ENCODE data around the gene MYL12A. TPM values are rescaled to one million over a fixed set of nuclear protein-coding genes. Genes with fewer than 3 reads are reported as not detected.
A peak's percentile ranks its signal among the peaks of the same experiment; 100 is the strongest.

Gene MYL12A
- total and polyA plus RNA-seq, 2 of the 13 experiments (the other 11 are each of a cell fraction or from before 2014, with no cell fraction given): 261 to 277 TPM

- TF ChIP-seq, protein P1, sequence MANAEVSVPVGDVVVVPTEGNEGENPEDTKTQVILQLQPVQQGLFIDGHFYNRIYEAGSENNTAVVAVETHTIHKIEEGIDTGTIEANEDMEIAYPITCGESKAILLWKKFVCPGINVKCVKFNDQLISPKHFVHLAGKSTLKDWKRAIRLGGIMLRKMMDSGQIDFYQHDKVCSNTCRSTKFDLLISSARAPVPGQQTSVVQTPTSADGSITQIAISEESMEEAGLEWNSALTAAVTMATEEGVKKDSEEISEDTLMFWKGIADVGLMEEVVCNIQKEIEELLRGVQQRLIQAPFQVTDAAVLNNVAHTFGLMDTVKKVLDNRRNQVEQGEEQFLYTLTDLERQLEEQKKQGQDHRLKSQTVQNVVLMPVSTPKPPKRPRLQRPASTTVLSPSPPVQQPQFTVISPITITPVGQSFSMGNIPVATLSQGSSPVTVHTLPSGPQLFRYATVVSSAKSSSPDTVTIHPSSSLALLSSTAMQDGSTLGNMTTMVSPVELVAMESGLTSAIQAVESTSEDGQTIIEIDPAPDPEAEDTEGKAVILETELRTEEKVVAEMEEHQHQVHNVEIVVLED (CRISPR knock-in tag; IDR thresholded peaks at IDR 0.05; ENCODE audit: borderline replicate concordance): peak; percentile 79
- TF ChIP-seq THAP11 (CRISPR knock-in tag; IDR thresholded peaks at IDR 0.05) (peak; percentile 86), SP2 (CRISPR knock-in tag; IDR thresholded peaks at IDR 0.05) (peak; percentile 70), ELF4 (CRISPR knock-in tag; IDR thresholded peaks at IDR 0.05; ENCODE audit: borderline replicate concordance) (peak; percentile 100), HBP1 (CRISPR knock-in tag; IDR thresholded peaks at IDR 0.05; ENCODE audit: low read depth) (no peak), PAWR (CRISPR knock-in tag; IDR thresholded peaks at IDR 0.05; ENCODE audit: borderline replicate concordance) (no peak), ZSCAN9 (CRISPR knock-in tag; IDR thresholded peaks at IDR 0.05; ENCODE audit: borderline replicate concordance) (0 out of 2 replicates have a peak, but pooled peaks have one; percentile 58), HNF4A (CRISPR knock-in tag; IDR thresholded peaks at IDR 0.05) (peak; percentile 80), ZNF616 (CRISPR knock-in tag; IDR thresholded peaks at IDR 0.05; ENCODE audit: low read depth) (0 out of 2 replicates have a peak, but pooled peaks have one; percentile 23), MAF1 (CRISPR knock-in tag; IDR thresholded peaks at IDR 0.05; ENCODE audit: borderline replicate concordance) (0 out of 2 replicates have a peak, but pooled peaks have one; percentile 54), RARG (CRISPR knock-in tag; IDR thresholded peaks at IDR 0.05; ENCODE audit: low read depth) (no peak; the same call in 1 of the 2 replicates), ZNF513 (CRISPR knock-in tag; conservative IDR thresholded peaks at IDR 0.05) (no peak), ZNF557 (CRISPR knock-in tag; IDR thresholded peaks at IDR 0.05) (0 out of 2 replicates have a peak, but pooled peaks have one; percentile 22), JDP2 (CRISPR knock-in tag; IDR thresholded peaks at IDR 0.05; ENCODE audit: borderline replicate concordance) (no peak; the same call in 1 of the 2 replicates)
- TF ChIP-seq, protein P2, sequence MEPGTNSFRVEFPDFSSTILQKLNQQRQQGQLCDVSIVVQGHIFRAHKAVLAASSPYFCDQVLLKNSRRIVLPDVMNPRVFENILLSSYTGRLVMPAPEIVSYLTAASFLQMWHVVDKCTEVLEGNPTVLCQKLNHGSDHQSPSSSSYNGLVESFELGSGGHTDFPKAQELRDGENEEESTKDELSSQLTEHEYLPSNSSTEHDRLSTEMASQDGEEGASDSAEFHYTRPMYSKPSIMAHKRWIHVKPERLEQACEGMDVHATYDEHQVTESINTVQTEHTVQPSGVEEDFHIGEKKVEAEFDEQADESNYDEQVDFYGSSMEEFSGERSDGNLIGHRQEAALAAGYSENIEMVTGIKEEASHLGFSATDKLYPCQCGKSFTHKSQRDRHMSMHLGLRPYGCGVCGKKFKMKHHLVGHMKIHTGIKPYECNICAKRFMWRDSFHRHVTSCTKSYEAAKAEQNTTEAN (CRISPR knock-in tag; conservative IDR thresholded peaks at IDR 0.05): no peak; the same call in 1 of the 2 replicates
- TF ChIP-seq, protein P3, sequence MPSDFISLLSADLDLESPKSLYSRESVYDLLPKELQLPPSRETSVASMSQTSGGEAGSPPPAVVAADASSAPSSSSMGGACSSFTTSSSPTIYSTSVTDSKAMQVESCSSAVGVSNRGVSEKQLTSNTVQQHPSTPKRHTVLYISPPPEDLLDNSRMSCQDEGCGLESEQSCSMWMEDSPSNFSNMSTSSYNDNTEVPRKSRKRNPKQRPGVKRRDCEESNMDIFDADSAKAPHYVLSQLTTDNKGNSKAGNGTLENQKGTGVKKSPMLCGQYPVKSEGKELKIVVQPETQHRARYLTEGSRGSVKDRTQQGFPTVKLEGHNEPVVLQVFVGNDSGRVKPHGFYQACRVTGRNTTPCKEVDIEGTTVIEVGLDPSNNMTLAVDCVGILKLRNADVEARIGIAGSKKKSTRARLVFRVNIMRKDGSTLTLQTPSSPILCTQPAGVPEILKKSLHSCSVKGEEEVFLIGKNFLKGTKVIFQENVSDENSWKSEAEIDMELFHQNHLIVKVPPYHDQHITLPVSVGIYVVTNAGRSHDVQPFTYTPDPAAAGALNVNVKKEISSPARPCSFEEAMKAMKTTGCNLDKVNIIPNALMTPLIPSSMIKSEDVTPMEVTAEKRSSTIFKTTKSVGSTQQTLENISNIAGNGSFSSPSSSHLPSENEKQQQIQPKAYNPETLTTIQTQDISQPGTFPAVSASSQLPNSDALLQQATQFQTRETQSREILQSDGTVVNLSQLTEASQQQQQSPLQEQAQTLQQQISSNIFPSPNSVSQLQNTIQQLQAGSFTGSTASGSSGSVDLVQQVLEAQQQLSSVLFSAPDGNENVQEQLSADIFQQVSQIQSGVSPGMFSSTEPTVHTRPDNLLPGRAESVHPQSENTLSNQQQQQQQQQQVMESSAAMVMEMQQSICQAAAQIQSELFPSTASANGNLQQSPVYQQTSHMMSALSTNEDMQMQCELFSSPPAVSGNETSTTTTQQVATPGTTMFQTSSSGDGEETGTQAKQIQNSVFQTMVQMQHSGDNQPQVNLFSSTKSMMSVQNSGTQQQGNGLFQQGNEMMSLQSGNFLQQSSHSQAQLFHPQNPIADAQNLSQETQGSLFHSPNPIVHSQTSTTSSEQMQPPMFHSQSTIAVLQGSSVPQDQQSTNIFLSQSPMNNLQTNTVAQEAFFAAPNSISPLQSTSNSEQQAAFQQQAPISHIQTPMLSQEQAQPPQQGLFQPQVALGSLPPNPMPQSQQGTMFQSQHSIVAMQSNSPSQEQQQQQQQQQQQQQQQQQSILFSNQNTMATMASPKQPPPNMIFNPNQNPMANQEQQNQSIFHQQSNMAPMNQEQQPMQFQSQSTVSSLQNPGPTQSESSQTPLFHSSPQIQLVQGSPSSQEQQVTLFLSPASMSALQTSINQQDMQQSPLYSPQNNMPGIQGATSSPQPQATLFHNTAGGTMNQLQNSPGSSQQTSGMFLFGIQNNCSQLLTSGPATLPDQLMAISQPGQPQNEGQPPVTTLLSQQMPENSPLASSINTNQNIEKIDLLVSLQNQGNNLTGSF (CRISPR knock-in tag; IDR thresholded peaks at IDR 0.05): 0 out of 2 replicates have a peak, but pooled peaks have one; percentile 34
Observed at GRCh38 chr18:3261373-3262233, 14.0 kb downstream of the MYL12A start, which contains the start of gene MYL12B (continued).
